ENCODE data around the gene CCDC57.

The CCDC57 gene

DNA sequence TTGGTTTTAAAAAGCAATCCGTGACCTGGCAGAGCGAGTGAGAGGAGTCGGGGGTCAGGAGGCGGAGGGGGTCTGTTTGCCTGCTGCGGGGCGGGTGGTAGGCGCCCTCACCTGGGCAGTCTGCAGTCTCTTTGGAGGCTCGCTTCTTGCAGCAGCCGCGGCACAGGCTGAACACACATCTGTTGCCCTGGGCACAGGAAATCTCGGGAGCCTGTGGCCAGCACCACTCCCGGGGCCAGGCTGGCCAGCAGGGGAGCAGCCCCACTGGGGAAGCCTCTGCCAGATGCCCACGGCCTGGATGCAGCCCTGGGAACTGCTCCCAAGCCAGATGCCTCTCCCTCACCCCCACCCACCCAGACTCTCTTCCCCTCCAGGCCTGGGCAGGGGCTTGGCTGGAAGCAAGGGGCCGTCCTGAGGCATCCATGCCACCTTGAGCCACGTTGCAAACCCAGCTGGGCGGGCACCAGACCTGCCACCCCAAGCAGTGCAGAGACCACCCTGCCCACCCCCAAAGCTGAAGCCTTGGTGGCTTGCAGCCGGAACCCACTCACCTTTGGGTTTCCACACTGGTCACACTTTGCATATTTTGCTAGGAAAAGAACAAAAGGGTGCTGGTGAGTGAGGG lies 154.3 kb downstream of the CCDC57 start:
- Histone ChIP-seq H3K4me3 (ENCODE audit: low read length) (no peak overlapping the region), H3K4me1 (ENCODE audit: control insufficient read depth, insufficient read depth, low read length) (peaks cover 4% of the 10 kb centered on the region), H3K36me3 (ENCODE audit: control insufficient read depth, insufficient read depth, low read length, severe bottlenecking) (peaks cover 91% of the 10 kb centered on the region), H3K9me3 (ENCODE audit: control insufficient read depth, low read length) (no peaks in the 10 kb centered on the region), H3K9ac (ENCODE audit: low read length) (no peak overlapping the region), H3K27me3 (replicated peaks; ENCODE audit: control insufficient read depth, insufficient read depth, low read length) (no peaks in the 10 kb centered on the region)
- DNase-seq (ENCODE audit: low read depth), result no peak

DNA sequence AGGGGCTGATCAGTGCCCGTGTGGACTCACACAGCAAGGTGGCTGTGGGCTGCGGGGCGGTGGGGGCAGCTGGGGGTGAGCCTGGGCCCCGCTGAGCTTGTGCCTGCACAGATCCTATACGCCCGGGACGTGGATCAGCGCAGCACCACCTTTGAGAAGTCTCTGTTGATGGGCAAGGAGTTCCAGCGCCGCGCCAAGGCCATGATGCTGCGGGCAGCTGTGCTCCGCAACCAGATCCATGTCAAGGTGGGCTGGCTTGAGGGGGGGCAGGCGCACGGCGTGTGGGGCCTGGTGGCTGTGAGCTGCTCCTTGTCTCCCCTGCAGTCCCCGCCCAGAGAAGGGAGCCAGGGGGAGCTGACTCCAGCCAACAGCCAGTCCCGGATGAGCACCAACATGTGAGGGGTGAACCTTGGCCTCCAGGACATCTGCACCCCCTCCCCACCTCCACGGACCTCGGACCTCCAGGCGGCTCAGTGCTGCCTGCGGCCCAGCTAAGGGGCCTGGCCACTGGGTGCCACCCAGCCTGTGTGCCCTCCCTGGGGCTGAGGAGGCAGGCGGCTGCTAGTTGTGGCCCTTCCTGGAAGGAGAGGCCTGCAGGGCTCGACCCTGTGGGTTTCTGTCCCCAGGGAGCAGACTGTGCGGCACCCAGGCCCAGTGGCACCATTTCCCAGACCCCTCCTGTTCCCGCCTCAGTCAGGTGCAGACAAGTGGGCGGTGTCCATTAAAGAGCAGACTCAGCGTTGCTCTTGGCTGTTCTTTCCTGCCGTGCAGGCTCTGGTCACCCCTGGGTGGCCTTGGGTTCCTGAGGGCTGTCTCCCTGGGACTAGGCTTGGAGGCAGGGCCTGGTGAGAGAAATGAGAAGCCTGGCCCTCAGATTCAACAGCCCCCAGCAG lies 155.7 kb downstream of the CCDC57 start:
- DNase-seq (ENCODE audit: low read depth), result no peak
- Histone ChIP-seq H3K4me1 (ENCODE audit: control insufficient read depth, insufficient read depth, low read length) (peaks cover 9% of the 10 kb centered on the region), H3K36me3 (ENCODE audit: control insufficient read depth, insufficient read depth, low read length, severe bottlenecking) (peaks cover 78% of the 10 kb centered on the region), H3K27me3 (replicated peaks; ENCODE audit: control insufficient read depth, insufficient read depth, low read length) (no peaks in the 10 kb centered on the region), H3K9me3 (ENCODE audit: control insufficient read depth, low read length) (no peaks in the 10 kb centered on the region), H3K9ac (ENCODE audit: low read length) (no peak overlapping the region), H3K4me3 (ENCODE audit: low read length) (no peak overlapping the region)

DNA sequence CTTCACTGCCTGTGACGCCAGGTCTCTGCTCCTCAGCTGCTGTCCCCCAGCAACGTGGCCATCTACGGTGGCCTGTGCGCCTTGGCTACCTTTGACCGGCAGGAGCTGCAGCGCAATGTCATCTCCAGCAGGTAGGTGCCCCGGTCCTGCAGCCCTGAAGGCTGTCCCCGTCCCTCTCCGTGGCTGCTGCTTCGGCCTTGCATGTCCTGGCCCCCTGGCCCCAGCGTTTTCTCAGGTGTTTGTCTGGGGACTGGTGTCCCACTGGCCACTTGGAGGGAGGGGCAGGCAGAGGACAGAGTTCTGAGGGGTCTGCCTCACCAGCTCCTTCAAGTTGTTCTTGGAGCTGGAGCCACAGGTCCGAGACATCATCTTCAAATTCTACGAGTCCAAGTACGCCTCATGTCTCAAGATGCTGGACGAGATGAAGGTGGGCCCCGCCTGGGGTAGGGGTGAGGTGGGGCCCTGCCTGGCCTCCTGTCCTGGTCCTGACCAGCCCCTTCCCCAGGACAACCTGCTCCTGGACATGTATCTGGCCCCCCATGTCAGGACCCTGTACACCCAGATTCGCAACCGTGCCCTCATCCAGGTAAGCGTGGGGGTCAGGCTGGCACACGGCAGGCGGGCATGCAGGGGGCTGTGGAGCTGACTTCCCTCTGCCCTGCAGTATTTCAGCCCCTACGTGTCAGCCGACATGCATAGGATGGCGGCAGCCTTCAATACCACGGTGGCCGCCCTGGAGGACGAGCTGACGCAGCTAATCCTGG lies 156.5 kb downstream of the CCDC57 start:
- Histone ChIP-seq H3K9me3 (ENCODE audit: control insufficient read depth, low read length) (no peaks in the 10 kb centered on the region), H3K9ac (ENCODE audit: low read length) (no peak overlapping the region), H3K36me3 (ENCODE audit: control insufficient read depth, insufficient read depth, low read length, severe bottlenecking) (peaks cover 72% of the 10 kb centered on the region), H3K4me3 (ENCODE audit: low read length) (no peak overlapping the region), H3K27me3 (replicated peaks; ENCODE audit: control insufficient read depth, insufficient read depth, low read length) (no peaks in the 10 kb centered on the region), H3K4me1 (ENCODE audit: control insufficient read depth, insufficient read depth, low read length) (peaks cover 9% of the 10 kb centered on the region)
- DNase-seq (ENCODE audit: low read depth), result no peak

DNA sequence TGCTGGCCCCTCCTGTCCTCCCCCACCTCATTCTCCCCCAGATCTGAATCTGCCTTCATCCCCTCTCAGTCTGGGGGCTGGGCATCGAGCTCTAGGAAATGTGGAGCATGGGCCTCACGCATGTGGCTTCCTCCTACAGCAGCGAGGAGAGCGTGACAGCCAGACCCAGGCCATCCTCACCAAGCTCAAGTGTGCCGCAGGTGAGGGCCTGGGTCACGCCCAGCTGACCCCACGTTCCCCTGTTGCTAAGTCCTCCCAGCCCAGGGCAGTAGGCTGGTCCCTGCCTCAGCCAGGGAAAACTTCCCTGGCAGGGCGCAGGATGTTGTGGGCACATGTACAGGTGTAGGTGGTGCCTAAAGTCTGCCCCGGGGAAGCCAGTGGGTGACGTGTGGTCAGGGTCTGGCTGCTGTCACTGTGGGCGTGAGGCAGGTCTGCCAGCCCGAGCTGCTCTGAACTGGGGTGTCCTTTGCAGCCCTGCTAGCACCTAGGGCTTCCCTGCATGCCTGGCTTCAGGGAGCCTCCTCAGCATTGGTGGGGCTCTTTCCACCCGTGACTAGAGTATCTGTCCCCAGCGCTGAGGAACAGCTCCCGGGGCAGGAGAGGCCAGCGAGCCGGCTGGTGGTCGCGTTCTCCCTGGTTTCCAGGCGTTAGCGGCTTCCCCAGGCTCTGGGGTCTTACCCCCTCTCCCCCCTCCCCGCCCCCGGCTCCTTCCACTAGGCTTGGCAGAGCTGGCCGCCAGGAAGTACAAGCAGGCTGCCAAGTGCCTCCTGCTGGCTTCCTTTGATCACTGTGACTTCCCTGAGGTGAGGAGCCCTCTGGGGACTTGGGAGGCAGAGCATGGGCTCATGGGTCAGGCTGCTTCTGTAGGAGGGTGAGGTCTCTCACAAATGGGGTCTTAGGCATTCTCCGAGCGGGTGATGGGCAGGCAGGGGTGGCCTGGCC lies 157.3 kb downstream of the CCDC57 start:
- no peak overlapping the region for H3K9ac ChIP-seq (ENCODE audit: low read length)
- peaks cover 63% of the 10 kb centered on the region for H3K36me3 ChIP-seq (ENCODE audit: control insufficient read depth, insufficient read depth, low read length, severe bottlenecking)
- H3K4me1 ChIP-seq (ENCODE audit: control insufficient read depth, insufficient read depth, low read length), result peaks cover 15% of the 10 kb centered on the region
- no peaks in the 10 kb centered on the region for H3K9me3 ChIP-seq (ENCODE audit: control insufficient read depth, low read length)
- no peak overlapping the region for H3K4me3 ChIP-seq (ENCODE audit: low read length)
- no peak for DNase-seq (ENCODE audit: low read depth)
- H3K27me3 ChIP-seq (replicated peaks; ENCODE audit: control insufficient read depth, insufficient read depth, low read length), result no peaks in the 10 kb centered on the region

DNA sequence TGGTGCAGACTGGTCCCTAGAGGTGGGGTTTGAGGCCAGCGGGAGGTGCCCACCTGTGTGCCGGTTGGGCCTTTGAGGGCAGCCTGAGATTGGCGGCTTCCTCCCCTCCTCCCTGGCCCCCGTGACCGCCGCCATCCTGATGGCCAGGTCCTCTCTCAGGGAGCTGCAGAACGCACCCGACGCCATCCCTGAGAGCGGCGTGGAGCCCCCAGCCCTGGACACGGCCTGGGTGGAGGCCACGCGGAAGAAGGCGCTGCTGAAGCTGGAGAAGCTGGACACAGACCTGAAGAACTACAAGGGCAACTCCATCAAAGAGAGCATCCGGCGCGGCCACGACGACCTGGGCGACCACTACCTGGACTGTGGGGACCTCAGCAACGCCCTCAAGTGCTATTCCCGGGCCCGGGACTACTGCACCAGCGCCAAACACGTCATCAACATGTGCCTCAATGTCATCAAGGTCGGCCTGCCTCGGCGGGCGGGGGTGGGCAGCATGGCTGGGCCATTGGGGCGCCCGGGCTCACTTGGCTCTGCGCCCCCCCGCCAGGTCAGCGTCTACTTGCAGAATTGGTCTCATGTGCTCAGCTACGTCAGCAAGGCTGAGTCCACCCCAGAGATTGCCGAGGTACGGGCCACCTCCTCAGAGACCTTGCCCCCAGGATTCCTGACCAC lies 158.2 kb downstream of the CCDC57 start:
- DNase-seq (ENCODE audit: low read depth), result no peak
- peaks cover 18% of the 10 kb centered on the region for H3K4me1 ChIP-seq (ENCODE audit: control insufficient read depth, insufficient read depth, low read length)
- H3K9me3 ChIP-seq (ENCODE audit: control insufficient read depth, low read length), result no peaks in the 10 kb centered on the region
- H3K4me3 ChIP-seq (ENCODE audit: low read length), result no peak overlapping the region
- H3K36me3 ChIP-seq (ENCODE audit: control insufficient read depth, insufficient read depth, low read length, severe bottlenecking), result peaks cover 55% of the 10 kb centered on the region
- no peaks in the 10 kb centered on the region for H3K27me3 ChIP-seq (replicated peaks; ENCODE audit: control insufficient read depth, insufficient read depth, low read length)
- H3K9ac ChIP-seq (ENCODE audit: low read length), result peak overlapping the region; percentile 25

DNA sequence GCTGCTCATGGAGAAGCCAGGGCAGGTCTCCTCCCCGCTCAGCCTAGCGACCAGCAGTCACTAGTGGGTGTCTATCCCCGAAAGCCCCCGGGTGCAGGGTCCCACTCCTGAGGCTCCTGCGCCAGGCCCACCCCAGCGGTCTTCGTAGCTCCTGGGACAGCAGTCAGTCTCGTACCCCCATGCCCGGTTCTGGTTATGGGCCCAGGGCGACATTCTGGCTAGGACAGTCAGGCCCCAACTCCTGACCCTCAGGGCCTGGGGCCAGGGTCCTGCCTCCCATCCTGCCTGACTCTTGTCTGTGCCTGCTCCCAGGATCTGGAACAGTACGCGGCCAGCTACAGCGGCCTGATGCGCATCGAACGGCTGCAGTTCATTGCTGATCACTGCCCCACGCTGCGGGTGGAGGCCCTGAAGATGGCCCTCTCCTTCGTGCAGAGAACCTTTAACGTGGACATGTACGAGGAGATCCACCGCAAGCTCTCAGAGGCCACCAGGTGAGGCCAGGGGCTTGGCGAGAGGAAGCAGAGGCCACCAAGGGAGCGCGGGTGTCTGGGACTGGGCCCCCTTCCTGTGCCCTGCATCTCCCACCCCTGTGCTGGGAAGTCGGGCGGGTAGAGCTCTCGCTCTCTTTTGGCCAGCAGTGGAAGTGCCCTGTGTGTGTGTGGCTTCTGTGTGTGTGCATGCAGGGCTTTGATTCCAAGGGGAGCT lies 158.9 kb downstream of the CCDC57 start:
- H3K4me3 ChIP-seq (ENCODE audit: low read length), result peak overlapping the region; percentile 91
- H3K36me3 ChIP-seq (ENCODE audit: control insufficient read depth, insufficient read depth, low read length, severe bottlenecking), result peaks cover 52% of the 10 kb centered on the region
- H3K4me1 ChIP-seq (ENCODE audit: control insufficient read depth, insufficient read depth, low read length), result peaks cover 18% of the 10 kb centered on the region

DNA sequence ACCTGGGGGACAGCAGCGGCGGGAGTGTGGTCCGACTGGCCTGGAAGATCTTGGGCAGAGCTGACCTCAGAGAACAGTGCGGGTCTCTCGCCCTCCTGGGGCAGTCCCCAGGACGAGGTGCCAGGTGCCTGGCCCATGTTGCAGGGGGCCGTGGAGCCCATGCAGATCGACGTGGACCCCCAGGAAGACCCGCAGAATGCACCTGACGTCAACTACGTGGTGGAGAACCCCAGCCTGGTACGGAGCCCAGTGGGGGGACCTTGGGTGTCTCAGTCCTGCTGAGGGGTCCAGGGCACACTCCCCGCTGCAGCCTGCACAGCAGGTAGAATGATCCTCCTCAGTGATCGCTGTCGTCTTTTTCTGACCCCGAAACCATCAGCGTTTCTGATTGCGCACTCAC lies 159.5 kb downstream of the CCDC57 start:
- Histone ChIP-seq H3K4me1 (ENCODE audit: control insufficient read depth, insufficient read depth, low read length) (peaks cover 18% of the 10 kb centered on the region), H3K27me3 (replicated peaks; ENCODE audit: control insufficient read depth, insufficient read depth, low read length) (no peaks in the 10 kb centered on the region), H3K36me3 (ENCODE audit: control insufficient read depth, insufficient read depth, low read length, severe bottlenecking) (peaks cover 47% of the 10 kb centered on the region), H3K9me3 (ENCODE audit: control insufficient read depth, low read length) (no peaks in the 10 kb centered on the region), H3K9ac (ENCODE audit: low read length) (peak overlapping the region; percentile 94), H3K4me3 (ENCODE audit: low read length) (peak overlapping the region; percentile 91)
- no peak for DNase-seq (ENCODE audit: low read depth)

More for the DNA sequence above, 158.9 kb downstream of the CCDC57 start:
- peak overlapping the region; percentile 94 for H3K9ac ChIP-seq (ENCODE audit: low read length)
- DNase-seq (ENCODE audit: low read depth), result no peak
- no peaks in the 10 kb centered on the region for H3K9me3 ChIP-seq (ENCODE audit: control insufficient read depth, low read length)
- no peaks in the 10 kb centered on the region for H3K27me3 ChIP-seq (replicated peaks; ENCODE audit: control insufficient read depth, insufficient read depth, low read length)

DNA sequence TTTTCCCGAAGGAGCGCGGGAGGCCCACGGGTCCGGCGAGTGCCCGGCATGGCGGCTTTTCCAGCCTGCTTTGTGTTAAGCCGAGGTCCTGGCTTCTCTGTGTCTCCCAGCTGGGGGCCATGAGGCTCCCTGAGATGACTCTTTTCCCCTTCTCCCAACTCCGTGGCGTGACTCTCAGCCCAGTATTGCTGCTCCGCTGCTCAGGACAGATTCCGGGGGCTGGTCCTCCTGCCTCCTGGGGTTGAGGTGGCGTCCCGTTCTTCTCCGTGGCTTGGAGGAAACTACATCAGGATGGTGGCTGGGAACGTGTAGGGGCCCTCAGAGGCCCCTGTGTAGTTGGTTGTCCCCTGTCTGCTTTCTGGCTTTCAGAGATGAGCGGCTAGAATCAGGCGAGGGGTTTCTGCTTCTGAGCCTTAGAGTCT lies 160.0 kb downstream of the CCDC57 start:
- no peaks in the 10 kb centered on the region for H3K27me3 ChIP-seq (replicated peaks; ENCODE audit: control insufficient read depth, insufficient read depth, low read length)
- DNase-seq (ENCODE audit: low read depth), result peak; percentile 21
- peaks cover 46% of the 10 kb centered on the region for H3K36me3 ChIP-seq (ENCODE audit: control insufficient read depth, insufficient read depth, low read length, severe bottlenecking)
- peak overlapping the region; percentile 91 for H3K4me3 ChIP-seq (ENCODE audit: low read length)
- H3K9me3 ChIP-seq (ENCODE audit: control insufficient read depth, low read length), result no peaks in the 10 kb centered on the region
- peak overlapping the region; percentile 94 for H3K9ac ChIP-seq (ENCODE audit: low read length)
- peaks cover 18% of the 10 kb centered on the region for H3K4me1 ChIP-seq (ENCODE audit: control insufficient read depth, insufficient read depth, low read length)

DNA sequence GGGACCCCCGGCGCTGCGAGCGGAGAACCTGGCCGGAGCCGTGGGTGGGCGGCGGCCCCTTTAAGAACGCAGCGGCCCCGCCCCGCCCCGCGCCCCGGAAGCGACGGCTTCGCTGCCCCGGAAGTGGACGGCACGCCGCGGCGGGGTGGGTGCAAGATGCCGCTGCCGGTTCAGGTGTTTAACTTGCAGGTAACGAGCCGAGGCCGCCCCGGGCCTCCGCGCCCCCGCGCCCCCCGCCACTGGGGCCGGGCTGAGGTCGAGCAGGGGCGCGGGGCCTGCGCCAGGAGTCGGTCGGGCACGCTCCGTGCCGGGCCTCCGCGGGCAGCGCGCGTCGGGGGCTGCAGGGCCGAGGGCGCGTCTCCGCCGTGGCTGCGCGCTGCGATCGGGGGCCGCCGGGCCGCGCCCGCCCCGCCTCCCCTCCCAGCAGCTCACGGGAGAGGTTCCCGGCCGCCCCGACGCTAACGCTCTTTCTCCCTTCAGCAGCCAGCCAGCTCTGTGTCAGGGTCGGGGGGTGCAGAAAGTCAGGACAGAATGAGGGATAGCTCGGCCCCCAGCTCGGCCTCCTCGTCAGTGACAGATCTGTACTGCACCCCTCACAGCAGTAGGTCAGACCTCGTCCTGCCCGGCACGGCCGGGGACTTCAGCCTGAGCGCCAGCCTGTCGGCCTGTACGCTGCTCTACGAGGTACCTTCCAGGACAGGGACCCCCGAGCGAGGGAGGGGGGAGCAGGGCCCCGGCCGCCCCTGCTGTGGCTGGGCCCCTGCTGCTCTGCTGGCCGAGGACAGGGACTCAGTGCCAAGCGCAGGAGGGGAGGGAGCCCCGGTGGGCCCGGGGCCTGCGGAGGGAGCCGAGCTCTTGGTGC lies 160.6 kb downstream of the CCDC57 start, which contains the start of the genes GPS1 and RFNG:
Gene GPS1 (plus strand): TSS at position 123 of the 862 bp plus-strand sequence. CDS start 34 bp downstream, at position 157.
Gene RFNG (minus strand): TSS at position 36 of the 862 bp plus-strand sequence. CDS start 45 bp downstream, outside the sequence.
- Histone ChIP-seq H3K4me1 (ENCODE audit: control insufficient read depth, insufficient read depth, low read length) (peaks cover 18% of the 10 kb centered on the region), H3K36me3 (ENCODE audit: control insufficient read depth, insufficient read depth, low read length, severe bottlenecking) (peaks cover 46% of the 10 kb centered on the region), H3K4me3 (ENCODE audit: low read length) (peak within 1 kb of the TSS; percentile 91), H3K9ac (ENCODE audit: low read length) (peak within 1 kb of the TSS; percentile 94), H3K9me3 (ENCODE audit: control insufficient read depth, low read length) (no peaks in the 10 kb centered on the region), H3K27me3 (replicated peaks; ENCODE audit: control insufficient read depth, insufficient read depth, low read length) (no peaks in the 10 kb centered on the region)
- peak; percentile 83 for DNase-seq (ENCODE audit: low read depth)
